HFFc6 (cell line): ENCODE measurements around the gene SSB. TPM values are rescaled to one million over a fixed set of nuclear protein-coding genes. Genes with fewer than 3 reads are reported as not detected.

Source experiments
- DNase-seq: peaks from one replicate; pipeline ENCODE4 v3.0.0-alpha.2; 2018
- H3K27ac Mint-ChIP-seq: 2 replicates; pipeline ENCODE4 v1.8.0; 2020; ENCODE audit warnings: mild to moderate bottlenecking, mixed read lengths
- H3K27me3 Mint-ChIP-seq: 2 replicates; pipeline ENCODE4 v1.8.0; 2021; ENCODE audit warnings: mild to moderate bottlenecking, moderate library complexity, mixed read lengths; ENCODE audit not compliant: insufficient read depth
- H3K36me3 Mint-ChIP-seq: 2 replicates; pipeline ENCODE4 v1.8.0; 2021; ENCODE audit warnings: low read depth, mixed read lengths
- H3K4me1 Mint-ChIP-seq: 2 replicates; pipeline ENCODE4 v1.8.0; 2020; ENCODE audit warnings: low read depth, mixed read lengths
- H3K4me3 Mint-ChIP-seq: 2 replicates; pipeline ENCODE4 v1.8.0; 2020; ENCODE audit warnings: mild to moderate bottlenecking, moderate library complexity, mixed read lengths
- H3K9me3 Mint-ChIP-seq: 2 replicates; pipeline ENCODE4 v1.8.0; 2020; ENCODE audit warnings: mild to moderate bottlenecking, mixed read lengths
- long read RNA-seq: library from polyadenylated mRNA; unstranded; transcript quantifications from one replicate; pipeline ENCODE4 v2.0.0, GENCODE V29; 2019
- total RNA-seq, 6 experiments: library from RNA; stranded (reverse); fragmentation: NEBNext Ultra II Directional; extraction: Animal tissue kit (Norgen Biotek cat#: 25700); gene quantifications; 2 replicates in 1 of 6; 3 replicates in 5 of 6; pipeline ENCODE4 v1.2.3, GENCODE V29; 2021
- TF ChIP-seq, protein P1 (sequence below): fragments of 200-600 bp; sonication (generic); IDR thresholded peaks from 2 replicates; pipeline ENCODE4 v1.5.0; 2021; ENCODE audit warnings: antibody characterized with exemption, mild to moderate bottlenecking

Gene SSB
- total RNA-seq: 100 to 1,000 TPM; 141 to 176 (median 160) TPM
- long read RNA-seq, transcript SSB-201 (12 exons, 1,709 nt): major isoform, 27 of 175 reads
- long read RNA-seq, partial matches to known transcripts: 136 of 175 reads
- long read RNA-seq, other reads (novel, unspliced or antisense): 10 of 175 reads

DNA sequence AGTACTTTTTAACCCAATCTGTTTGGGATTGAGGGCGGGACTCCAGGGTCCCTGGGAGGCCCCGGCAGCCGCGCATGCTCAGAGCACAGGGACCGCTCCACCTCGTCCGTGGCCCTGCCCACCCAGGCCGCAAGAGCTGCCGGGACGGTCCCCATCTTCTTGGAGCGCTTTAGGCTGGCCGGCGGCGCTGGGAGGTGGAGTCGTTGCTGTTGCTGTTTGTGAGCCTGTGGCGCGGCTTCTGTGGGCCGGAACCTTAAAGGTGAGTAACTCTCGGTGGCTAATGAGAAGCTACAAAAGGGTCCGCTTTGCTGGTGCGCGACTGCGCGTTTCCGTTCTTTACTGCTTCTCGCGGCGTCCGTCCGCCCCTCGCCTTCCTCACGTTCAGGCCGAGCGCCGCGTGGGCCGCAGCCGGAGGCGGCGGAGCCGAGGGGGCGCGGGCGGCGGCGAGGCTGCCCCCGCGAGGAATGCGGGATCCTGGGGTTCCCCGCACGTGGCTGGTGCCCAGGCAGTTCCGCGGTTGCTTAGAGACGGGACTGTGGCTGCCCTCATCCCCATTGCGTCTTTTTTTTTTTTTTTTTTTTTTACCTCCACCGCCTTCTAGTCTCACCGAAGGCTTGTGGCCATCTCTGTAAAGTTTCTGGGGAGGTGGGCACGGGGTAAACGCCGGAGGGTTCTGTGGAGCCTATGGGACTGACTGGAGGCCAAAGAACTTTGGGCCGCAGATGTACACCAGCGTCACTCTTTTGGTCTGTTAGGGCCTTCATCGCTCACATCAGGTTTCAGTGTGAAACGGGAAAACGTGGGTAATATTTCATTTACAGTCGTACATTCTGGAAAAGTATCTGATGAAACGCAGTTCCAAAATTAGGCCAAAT lies at the start of gene SSB:
Gene SSB (plus strand): TSS at position 154 of the 875 bp plus-strand sequence. CDS start 2,090 bp downstream, outside the sequence.
- H3K27me3 Mint-ChIP-seq: peaks cover 4% of the 10 kb centered on the region
- H3K4me1 Mint-ChIP-seq: peaks cover 43% of the 10 kb centered on the region
- H3K9me3 Mint-ChIP-seq: no peaks in the 10 kb centered on the region
- H3K4me3 Mint-ChIP-seq: peak within 1 kb of the TSS; percentile 93
- no peaks in the 10 kb centered on the region; the same call in 1 of the 2 replicates for H3K36me3 Mint-ChIP-seq
- TF ChIP-seq, protein P1, sequence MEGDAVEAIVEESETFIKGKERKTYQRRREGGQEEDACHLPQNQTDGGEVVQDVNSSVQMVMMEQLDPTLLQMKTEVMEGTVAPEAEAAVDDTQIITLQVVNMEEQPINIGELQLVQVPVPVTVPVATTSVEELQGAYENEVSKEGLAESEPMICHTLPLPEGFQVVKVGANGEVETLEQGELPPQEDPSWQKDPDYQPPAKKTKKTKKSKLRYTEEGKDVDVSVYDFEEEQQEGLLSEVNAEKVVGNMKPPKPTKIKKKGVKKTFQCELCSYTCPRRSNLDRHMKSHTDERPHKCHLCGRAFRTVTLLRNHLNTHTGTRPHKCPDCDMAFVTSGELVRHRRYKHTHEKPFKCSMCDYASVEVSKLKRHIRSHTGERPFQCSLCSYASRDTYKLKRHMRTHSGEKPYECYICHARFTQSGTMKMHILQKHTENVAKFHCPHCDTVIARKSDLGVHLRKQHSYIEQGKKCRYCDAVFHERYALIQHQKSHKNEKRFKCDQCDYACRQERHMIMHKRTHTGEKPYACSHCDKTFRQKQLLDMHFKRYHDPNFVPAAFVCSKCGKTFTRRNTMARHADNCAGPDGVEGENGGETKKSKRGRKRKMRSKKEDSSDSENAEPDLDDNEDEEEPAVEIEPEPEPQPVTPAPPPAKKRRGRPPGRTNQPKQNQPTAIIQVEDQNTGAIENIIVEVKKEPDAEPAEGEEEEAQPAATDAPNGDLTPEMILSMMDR: no peak
- DNase-seq: peak; percentile 91
- H3K27ac Mint-ChIP-seq: peak within 1 kb of the TSS; percentile 86

DNA sequence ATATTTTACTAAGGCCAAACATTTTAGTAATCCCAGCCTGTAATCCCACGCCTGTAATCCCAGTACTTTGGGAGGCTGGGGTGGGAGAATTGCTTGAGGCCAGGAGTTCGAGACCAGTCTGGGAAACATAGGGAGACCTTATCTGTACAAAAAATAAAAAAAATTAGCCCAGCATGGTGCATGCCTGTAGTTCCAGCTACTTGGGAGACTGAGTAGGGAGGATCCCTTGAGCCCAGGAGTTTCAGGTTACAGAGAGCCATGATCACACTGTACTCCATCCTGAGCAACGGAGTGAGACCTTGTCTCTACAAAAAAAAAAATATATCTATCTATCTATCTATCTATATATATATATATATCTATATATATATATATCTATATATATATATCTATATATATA lies 45.9 kb upstream of the SSB start:
- H3K27ac Mint-ChIP-seq: no peak overlapping the region
- no peaks in the 10 kb centered on the region for H3K36me3 Mint-ChIP-seq
- H3K4me1 Mint-ChIP-seq: no peaks in the 10 kb centered on the region
- TF ChIP-seq, protein P1: no peak
- no peak overlapping the region for H3K4me3 Mint-ChIP-seq
- DNase-seq: no peak
- no peaks in the 10 kb centered on the region for H3K27me3 Mint-ChIP-seq
- no peaks in the 10 kb centered on the region for H3K9me3 Mint-ChIP-seq

DNA sequence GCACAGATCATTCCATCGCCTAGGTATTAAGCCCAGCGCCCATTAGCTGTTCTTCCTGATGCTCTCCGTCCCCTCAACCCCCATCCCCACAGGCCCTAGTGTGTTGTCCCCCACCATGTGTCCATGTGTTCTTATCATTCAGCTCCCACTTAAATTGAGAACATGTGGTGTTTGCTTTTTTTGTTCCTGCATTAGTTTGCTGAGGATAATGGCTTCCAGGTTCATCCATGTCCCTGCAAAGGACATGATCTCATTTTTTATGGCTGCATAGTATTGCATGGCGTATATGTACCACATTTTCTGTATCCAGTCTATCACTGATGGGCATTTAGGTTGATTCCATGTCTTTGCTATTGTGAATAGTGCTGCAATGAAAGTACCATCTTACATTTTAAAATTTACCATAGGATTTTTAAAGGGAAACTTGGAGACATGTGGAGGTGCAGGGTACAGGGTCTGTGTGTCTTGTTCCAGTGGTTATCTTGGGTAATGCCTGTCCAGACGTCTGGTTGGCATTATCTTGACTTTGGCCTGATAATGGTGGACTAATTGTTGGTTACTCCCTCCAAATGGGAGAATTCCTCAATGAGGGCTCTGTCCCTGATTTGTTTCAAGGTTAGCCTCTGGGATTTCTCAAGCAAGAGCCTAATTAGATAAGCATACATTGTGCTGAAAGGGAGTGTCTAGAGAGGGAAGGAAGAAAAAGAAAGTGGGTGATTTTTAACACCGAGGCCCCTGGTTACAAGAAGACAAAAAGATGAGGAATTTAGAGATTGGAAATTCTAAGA lies 43.4 kb upstream of the SSB start:
- no peaks in the 10 kb centered on the region for H3K9me3 Mint-ChIP-seq
- TF ChIP-seq, protein P1: no peak
- H3K4me3 Mint-ChIP-seq: no peak overlapping the region
- H3K27ac Mint-ChIP-seq: no peak overlapping the region
- no peaks in the 10 kb centered on the region for H3K4me1 Mint-ChIP-seq
- H3K27me3 Mint-ChIP-seq: no peaks in the 10 kb centered on the region
- H3K36me3 Mint-ChIP-seq: no peaks in the 10 kb centered on the region
- no peak for DNase-seq

DNA sequence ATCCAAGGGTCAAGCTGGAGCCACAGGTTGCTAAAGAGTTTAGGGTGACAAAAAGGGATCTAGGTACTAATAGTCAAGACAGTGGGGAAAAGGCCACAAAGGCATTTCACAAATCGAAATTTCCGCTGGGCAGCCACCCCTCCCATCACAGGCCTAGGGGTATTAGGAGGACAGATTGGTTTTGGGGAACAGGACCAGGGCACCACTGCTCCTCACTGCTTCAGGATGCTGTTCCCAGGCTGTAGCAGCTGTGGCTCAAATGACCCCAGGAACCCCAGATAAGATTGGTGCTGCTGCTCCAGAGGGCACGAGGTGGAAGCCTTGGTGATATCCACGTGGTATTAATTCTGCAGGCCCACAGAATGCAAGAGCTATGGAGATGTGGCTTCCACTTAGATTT lies 42.3 kb upstream of the SSB start:
- Mint-ChIP-seq H3K27ac (no peak overlapping the region), H3K27me3 (no peaks in the 10 kb centered on the region; the same call in 1 of the 2 replicates), H3K9me3 (no peaks in the 10 kb centered on the region), H3K36me3 (no peaks in the 10 kb centered on the region), H3K4me3 (no peak overlapping the region), H3K4me1 (no peaks in the 10 kb centered on the region)
- TF ChIP-seq, protein P1: no peak
- DNase-seq: no peak

DNA sequence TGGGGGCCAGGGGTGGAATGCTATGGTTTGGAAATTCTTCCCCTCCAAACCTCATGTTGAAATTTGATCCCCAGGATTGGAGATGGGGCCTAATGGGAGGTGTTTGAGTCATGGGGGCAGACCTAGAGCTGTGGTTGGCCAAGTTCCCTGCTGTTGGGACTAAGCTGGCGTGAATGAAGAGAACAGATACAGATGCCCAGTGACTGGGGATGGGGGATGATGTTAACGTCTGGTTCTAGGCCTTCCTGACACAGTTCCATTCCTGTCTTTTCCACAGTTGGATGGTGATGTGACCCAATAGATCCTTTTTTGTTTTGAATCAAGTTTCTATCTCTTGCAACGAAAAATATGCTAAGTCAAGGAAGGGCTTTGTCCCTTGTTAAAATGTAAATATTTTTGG lies 41.3 kb upstream of the SSB start:
- H3K9me3 Mint-ChIP-seq: no peaks in the 10 kb centered on the region
- H3K27ac Mint-ChIP-seq: no peak overlapping the region
- no peaks in the 10 kb centered on the region for H3K4me1 Mint-ChIP-seq
- no peak for DNase-seq
- H3K36me3 Mint-ChIP-seq: no peaks in the 10 kb centered on the region
- TF ChIP-seq, protein P1: no peak
- no peak overlapping the region for H3K4me3 Mint-ChIP-seq
- no peaks in the 10 kb centered on the region; the same call in 1 of the 2 replicates for H3K27me3 Mint-ChIP-seq
